Left renal cortex interstitium (tissue), 4 donors: ENCODE results near the gene KLK1. TPM values are rescaled to one million over a fixed set of nuclear protein-coding genes. Genes with fewer than 3 reads are reported as not detected.

Experiments
- DNase-seq, 4 donors: peaks; one replicate each; pipeline ENCODE4 v3.0.0-alpha.2; 2013; ENCODE audit warnings: low read depth in 4 of 4, low spot score in 2 of 4, missing footprints in 1 of 4
- polyA plus RNA-seq, 4 donors: library from polyadenylated mRNA; unstranded; fragments of 120-200 nt; gene quantifications; one replicate each; pipeline ENCODE4 v1.2.1, GENCODE V29; 2013; ENCODE audit not compliant: insufficient read length in 4 of 4

KLK1 gene
- polyA plus RNA-seq, result 1 to 10 TPM; 1.6 to 2.2 (median 1.9) TPM

DNA sequence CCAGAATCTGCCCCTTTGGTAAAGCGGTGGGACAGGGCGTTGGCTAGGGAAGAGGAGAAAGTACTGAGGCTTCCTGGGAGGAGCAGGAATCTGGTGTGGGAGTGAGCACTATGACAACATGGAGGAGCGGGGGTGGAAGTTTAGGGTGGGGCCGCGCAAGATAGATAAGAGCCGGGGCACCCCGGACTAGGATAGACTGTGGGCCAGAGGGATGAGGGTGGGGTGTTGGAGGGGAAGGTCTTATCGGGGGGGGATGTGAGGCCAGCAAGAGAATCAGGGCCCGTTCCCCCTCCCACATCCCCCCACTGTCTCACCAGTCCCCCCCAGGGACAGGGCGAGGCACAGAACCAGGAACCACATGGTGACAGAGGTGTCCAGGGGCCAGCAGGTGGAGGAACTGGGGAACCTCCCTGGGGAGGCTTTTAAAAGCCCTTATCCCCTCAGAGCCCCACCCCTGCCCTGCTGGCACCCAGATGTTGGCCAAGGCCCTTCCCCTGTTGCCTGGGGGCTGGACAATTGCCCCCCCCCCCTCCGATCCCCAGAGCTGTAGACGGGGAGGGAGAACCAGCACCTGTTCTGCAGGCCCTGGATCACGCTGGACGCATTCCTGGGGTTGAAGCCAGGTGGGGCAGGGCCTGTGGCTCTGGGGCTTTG lies at the start of gene KLK1:
TSS of gene KLK1 (minus strand) at position 399 of the 654 bp plus-strand sequence. CDS start at position 360, 39 bp downstream.
- no peak for DNase-seq

DNA sequence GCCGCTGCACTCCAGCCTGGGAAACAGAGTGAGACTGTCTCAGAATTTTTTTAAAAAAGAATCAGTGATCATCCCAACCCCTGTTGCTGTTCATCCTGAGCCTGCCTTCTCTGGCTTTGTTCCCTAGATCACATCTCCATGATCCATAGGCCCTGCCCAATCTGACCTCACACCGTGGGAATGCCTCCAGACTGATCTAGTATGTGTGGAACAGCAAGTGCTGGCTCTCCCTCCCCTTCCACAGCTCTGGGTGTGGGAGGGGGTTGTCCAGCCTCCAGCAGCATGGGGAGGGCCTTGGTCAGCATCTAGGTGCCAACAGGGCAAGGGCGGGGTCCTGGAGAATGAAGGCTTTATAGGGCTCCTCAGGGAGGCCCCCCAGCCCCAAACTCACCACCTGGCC lies 49.5 kb upstream of the KLK1 start, which contains the start of gene KLK2:
TSS of gene KLK2 (plus strand) at position 384 of the 400 bp plus-strand sequence. CDS start 35 bp downstream, outside the sequence.
- DNase-seq, result no peak

DNA sequence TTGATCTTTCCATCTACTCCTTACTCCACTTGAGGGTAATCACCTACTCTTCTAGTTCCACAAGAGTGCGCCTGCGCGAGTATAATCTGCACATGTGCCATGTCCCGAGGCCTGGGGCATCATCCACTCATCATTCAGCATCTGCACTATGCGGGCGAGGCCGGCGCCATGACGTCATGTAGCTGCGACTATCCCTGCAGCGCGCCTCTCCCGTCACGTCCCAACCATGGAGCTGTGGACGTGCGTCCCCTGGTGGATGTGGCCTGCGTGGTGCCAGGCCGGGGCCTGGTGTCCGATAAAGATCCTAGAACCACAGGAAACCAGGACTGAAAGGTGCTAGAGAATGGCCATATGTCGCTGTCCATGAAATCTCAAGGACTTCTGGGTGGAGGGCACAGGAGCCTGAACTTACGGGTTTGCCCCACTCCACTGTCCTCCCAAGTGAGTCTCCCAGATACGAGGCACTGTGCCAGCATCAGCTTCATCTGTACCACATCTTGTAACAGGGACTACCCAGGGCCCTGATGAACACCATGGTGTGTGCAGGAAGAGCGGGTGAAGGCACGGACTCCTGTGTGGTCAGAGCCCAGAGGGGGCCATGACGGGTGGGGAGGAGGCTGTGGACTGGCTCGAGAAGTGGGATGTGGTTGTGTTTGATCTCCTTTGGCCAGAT lies 47.0 kb upstream of the KLK1 start:
- DNase-seq, result no peak

DNA sequence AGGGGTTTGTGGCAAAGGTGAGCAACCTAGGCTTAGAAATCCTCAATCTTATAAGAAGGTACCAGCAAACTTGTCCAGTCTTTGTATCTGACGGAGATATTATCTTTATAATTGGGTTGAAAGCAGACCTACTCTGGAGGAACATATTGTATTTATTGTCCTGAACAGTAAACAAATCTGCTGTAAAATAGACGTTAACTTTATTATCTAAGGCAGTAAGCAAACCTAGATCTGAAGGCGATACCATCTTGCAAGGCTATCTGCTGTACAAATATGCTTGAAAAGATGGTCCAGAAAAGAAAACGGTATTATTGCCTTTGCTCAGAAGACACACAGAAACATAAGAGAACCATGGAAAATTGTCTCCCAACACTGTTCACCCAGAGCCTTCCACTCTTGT lies 45.9 kb upstream of the KLK1 start:
- no peak for DNase-seq

DNA sequence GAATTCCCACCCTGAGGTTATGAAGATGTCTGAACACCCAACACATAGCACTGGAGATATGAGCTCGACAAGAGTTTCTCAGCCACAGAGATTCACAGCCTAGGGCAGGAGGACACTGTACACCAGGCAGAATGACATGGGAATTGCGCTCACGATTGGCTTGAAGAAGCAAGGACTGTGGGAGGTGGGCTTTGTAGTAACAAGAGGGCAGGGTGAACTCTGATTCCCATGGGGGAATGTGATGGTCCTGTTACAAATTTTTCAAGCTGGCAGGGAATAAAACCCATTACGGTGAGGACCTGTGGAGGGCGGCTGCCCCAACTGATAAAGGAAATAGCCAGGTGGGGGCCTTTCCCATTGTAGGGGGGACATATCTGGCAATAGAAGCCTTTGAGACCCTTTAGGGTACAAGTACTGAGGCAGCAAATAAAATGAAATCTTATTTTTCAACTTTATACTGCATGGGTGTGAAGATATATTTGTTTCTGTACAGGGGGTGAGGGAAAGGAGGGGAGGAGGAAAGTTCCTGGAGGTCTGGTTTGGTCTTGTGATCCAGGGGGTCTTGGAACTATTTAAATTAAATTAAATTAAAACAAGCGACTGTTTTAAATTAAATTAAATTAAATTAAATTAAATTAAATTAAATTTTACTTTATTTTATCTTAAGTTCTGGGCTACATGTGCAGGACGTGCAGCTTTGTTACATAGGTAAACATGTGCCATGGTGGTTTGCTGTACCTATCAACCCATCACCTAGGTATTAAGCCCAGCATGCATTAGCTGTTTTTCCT lies 38.1 kb upstream of the KLK1 start:
- no peak for DNase-seq

DNA sequence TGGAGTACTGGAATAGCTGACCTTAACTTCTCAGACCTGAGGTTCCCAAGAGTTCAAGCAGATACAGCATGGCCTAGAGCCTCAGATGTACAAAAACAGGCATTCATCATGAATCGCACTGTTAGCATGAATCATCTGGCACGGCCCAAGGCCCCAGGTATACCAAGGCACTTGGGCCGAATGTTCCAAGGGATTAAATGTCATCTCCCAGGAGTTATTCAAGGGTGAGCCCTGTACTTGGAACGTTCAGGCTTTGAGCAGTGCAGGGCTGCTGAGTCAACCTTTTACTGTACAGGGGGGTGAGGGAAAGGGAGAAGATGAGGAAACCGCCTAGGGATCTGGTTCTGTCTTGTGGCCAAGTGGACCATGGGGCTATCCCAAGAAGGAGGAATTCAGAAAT lies 37.4 kb upstream of the KLK1 start:
- no peak for DNase-seq

DNA sequence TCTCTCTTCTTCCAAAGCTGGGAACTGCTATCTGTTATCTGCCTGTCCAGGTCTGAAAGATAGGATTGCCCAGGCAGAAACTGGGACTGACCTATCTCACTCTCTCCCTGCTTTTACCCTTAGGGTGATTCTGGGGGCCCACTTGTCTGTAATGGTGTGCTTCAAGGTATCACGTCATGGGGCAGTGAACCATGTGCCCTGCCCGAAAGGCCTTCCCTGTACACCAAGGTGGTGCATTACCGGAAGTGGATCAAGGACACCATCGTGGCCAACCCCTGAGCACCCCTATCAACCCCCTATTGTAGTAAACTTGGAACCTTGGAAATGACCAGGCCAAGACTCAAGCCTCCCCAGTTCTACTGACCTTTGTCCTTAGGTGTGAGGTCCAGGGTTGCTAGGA lies 36.3 kb upstream of the KLK1 start:
- DNase-seq, result no peak

DNA sequence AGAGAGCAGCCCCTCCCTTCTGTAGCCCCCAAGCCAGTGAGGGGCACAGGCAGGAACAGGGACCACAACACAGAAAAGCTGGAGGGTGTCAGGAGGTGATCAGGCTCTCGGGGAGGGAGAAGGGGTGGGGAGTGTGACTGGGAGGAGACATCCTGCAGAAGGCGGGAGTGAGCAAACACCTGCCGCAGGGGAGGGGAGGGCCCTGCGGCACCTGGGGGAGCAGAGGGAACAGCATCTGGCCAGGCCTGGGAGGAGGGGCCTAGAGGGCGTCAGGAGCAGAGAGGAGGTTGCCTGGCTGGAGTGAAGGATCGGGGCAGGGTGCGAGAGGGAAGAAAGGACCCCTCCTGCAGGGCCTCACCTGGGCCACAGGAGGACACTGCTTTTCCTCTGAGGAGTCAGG lies 35.3 kb upstream of the KLK1 start:
- no peak for DNase-seq

DNA sequence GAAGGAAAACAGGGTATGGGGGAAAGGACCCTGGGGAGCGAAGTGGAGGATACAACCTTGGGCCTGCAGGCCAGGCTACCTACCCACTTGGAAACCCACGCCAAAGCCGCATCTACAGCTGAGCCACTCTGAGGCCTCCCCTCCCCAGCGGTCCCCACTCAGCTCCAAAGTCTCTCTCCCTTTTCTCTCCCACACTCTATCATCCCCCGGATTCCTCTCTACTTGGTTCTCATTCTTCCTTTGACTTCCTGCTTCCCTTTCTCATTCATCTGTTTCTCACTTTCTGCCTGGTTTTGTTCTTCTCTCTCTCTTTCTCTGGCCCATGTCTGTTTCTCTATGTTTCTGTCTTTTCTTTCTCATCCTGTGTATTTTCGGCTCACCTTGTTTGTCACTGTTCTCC lies 33.8 kb upstream of the KLK1 start:
- DNase-seq, result no peak

DNA sequence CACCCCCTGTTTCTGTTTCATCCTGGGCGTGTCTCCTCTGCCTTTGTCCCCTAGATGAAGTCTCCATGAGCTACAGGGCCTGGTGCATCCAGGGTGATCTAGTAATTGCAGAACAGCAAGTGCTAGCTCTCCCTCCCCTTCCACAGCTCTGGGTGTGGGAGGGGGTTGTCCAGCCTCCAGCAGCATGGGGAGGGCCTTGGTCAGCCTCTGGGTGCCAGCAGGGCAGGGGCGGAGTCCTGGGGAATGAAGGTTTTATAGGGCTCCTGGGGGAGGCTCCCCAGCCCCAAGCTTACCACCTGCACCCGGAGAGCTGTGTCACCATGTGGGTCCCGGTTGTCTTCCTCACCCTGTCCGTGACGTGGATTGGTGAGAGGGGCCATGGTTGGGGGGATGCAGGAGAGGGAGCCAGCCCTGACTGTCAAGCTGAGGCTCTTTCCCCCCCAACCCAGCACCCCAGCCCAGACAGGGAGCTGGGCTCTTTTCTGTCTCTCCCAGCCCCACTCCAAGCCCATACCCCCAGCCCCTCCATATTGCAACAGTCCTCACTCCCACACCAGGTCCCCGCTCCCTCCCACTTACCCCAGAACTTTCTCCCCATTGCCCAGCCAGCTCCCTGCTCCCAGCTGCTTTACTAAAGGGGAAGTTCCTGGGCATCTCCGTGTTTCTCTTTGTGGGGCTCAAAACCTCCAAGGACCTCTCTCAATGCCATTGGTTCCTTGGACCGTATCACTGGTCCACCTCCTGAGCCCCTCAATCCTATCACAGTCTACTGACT lies 31.2 kb upstream of the KLK1 start, which contains the start of gene KLK3:
TSS of gene KLK3 (plus strand) at position 280 of the 775 bp plus-strand sequence. CDS start at position 321, 41 bp downstream.
- DNase-seq, result no peak

DNA sequence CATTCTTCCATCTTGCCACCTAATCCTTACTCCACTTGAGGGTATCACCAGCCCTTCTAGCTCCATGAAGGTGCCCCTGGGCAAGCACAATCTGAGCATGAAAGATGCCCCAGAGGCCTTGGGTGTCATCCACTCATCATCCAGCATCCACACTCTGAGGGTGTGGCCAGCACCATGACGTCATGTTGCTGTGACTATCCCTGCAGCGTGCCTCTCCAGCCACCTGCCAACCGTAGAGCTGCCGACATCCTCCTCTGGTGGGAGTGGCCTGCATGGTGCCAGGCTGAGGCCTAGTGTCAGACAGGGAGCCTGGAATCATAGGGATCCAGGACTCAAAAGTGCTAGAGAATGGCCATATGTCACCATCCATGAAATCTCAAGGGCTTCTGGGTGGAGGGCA lies 28.0 kb upstream of the KLK1 start:
- no peak for DNase-seq

DNA sequence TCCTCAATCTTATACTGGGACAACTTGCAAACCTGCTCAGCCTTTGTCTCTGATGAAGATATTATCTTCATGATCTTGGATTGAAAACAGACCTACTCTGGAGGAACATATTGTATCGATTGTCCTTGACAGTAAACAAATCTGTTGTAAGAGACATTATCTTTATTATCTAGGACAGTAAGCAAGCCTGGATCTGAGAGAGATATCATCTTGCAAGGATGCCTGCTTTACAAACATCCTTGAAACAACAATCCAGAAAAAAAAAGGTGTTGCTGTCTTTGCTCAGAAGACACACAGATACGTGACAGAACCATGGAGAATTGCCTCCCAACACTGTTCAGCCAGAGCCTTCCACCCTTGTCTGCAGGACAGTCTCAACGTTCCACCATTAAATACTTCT lies 27.2 kb upstream of the KLK1 start:
- no peak for DNase-seq

DNA sequence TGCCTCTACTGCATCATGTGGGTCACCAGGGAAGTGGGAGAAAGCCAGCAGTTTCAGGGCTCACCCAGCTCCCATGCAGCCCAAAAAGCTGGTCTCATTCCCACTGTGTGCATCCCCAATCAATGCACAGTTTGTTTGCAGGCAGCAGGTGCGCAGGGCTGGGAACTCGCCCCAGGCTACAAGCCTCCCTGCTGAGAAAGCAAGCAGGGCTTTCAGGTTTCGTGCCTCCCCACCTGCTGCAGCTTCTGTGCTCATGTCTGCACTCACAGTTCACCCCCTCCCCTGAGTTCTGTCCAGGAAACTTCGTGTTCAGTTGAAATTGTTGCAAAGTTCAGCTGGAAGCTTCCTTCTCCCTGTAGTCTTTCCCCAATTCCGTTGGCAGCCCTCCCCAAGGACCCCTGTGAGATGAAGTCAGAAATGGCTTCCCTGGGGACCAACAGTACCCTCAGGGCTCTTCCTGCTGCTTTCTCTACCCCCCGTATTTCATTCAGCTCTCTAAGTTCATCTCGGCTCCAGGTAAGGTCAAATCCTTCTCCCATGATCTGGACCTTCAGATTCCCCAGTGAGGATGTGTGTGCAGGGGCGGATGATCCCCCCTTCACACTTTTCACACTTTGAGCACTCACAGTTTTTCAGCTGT lies 20.8 kb upstream of the KLK1 start:
- DNase-seq, result no peak

DNA sequence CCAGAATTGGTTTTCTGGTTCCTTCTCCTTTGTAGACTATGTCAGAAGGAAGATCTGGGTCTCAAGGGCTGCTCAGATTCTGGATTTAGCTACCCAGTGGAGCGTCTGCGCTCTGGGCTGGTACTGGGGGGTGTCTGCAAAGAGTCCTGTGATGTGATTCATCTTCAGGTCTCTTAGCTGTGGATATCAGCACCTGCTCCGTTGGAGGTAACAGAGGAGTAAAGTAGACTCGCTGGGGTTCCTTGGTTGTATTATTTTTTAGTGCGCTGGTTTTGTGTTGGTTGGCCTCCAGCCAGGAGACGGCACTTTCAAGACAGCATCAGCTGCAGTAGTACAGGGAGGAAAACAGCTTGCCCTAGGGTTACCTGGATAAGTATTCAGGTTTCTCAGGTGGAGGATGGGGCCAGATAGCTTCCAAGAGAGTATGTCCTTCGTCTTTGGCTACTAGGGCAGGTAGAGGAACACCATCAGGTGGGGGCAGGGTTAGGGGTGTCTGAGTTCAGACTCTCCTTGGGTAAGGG lies 20.2 kb upstream of the KLK1 start:
- DNase-seq, result no peak

DNA sequence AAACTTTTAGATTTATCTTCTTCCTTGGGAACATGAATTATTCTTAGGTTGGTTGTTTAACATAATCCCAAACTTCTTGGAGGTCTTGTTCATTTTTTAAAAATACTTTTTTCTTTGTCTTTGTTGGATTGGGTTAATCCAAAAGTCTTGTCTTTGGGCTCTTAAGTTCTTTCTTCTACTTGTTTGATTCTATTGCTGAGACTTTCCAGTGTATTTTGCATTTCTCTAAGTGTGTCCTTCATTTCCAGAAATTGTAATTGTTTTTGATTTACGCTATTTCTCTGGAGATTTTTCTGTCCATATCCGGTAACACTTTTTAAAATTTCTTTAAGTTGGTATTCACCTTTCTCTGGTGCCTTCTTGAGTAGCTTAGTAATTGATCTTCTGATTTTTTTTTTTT lies 19.6 kb upstream of the KLK1 start:
- no peak for DNase-seq

DNA sequence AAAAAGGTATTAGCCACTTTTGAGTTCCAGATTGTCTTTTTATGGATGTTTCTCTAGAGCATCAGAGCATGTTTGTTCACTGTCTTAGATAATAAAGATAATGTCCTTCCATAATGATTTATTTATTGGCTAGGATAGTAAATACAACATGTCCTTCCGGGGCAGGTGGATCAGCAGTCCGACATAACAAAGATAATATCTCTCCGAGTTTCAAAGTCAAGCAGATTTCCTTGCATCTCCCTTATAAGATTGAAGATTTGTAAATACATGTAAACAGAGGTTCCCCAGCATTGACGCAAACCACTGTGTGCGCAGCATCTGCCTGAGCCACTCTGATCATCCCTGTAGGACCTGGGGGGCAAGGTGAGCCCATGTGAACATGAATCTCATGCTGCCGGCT lies 18.5 kb upstream of the KLK1 start:
- DNase-seq, result no peak

DNA sequence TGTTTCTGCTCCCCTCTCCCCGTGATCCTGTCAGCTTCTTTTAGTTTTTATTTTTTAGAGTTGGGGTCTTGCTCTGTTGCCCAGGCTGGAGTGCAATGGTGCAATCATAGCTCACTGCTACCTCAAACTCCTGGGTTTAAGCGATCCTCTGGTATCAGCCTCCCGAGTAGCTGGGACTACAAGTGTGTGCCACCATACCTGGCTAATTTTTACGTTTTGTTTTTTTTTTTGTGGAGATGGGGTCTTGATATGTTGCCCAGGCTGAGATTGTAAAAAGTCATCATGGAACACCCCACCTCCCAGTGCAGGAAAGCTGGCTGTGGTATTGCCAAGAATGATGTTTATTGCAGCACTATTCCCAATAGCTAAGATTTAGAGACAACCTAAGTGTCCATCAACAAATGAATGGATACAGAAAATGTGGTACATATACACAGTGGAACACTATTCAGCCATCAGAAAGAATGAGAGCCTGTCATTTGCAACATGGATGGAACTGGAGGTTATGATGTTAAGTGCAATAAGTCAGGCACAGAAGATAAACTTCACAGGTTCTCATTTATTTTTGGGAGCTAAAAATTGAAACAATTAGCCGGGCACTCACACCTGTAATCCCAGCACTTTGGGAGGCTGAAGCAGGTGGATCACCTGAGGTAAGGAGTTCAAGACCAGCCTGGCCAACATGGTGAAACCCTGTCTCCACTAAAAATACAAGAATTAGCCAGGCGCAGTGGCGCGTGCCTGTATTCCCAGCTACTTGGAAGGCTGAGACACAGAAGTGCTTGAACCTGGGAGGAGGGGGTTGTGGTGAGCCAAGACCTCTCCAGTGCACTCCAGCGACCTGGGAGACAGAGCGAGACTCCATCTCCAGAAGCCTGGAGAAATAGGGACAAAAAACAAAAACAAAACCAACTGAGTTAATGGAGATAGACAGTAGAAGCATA lies 16.4 kb upstream of the KLK1 start:
- DNase-seq, result no peak

DNA sequence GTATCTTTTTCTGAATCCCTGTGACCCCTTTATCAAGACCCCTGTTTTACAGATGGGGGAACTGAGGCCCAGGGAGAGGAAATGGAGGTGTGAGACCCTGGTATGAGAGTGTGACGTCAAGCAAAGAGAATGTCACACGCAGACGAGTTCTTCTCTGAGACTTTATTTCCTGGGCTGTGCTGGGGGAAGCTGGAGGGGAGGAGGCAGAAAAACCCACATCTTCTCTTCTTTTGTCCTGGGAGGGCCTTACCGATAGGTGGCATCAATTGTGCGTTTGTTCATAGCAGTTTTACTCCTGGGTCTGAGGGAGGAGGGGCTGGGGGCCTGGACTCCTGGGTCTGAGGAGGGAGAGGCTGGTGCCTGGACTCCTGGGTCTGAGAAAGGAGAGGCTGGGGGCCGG lies 14.7 kb upstream of the KLK1 start:
- DNase-seq, result no peak

DNA sequence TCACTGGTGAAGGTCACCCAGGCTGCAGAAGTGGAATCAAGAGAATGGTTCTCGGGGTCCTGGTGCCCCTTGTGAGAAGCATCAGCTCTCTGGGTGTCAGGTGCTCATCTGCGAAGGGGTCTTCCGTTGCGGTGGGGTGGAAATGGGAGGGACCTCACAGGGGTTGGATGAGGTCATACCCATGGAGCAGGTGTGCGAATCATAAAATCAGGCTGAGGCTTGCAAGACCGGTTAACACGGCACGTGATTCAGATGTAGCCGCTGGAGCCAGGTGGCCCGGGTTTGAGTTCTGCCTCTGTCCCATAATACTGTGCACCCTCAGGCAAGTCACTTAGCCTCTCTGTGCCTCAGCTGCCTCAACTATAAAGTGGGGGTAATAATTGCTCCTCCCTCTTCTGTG lies 13.7 kb upstream of the KLK1 start:
- no peak for DNase-seq
